ENCODE results near the gene MAB21L3. TPM values are rescaled to one million over a fixed set of nuclear protein-coding genes. Genes with fewer than 3 reads are reported as not detected.

The MAB21L3 gene
- total and polyA plus RNA-seq, 2 donors (not counting 3 experiments of a cell fraction or from before 2014, with no cell fraction given) = not detected

GRCh38 chr1:116089870-116090269 lies 21.3 kb upstream of the MAB21L3 start:
- POLR2A ChIA-PET = no interaction called here
- Histone ChIP-seq H3K4me3 (replicated peaks in 1 of 3; ENCODE audit: insufficient read depth in 1 of 3, low read depth in 1 of 3, low read length in 3 of 3) (no peak overlapping the region), H3K9ac (replicated peaks; ENCODE audit: extremely low read depth, insufficient read depth, low read length) (no peak overlapping the region), H3K36me3 (ENCODE audit: control insufficient read depth in 2 of 2, extremely low read depth in 1 of 2, insufficient read depth in 2 of 2, low read length in 2 of 2) (no peaks in the 10 kb centered on the region), H3K27me3 (ENCODE audit: control insufficient read depth in 2 of 2, insufficient read depth in 2 of 2, low read length in 2 of 2) (no peaks in the 10 kb centered on the region), H4K20me1 (replicated peaks; ENCODE audit: control insufficient read depth, extremely low read depth, insufficient read depth, low read length) (no peaks in the 10 kb centered on the region), H3K4me2 (ENCODE audit: insufficient read depth, low read length) (no peak overlapping the region), H3K27ac (ENCODE audit: insufficient read depth, low read depth, low read length) (no peak overlapping the region), H3K9me1 (replicated peaks; ENCODE audit: control insufficient read depth, extremely low read depth, insufficient read depth, low read length) (no peaks in the 10 kb centered on the region), H2AFZ (ENCODE audit: low read depth, low read length) (no peak overlapping the region), H3K4me1 (ENCODE audit: control insufficient read depth, extremely low read depth, insufficient read depth, low read length) (no peaks in the 10 kb centered on the region), H3K79me2 (ENCODE audit: control insufficient read depth, insufficient read depth, low read length) (no peaks in the 10 kb centered on the region), H3K9me3 (replicated peaks; ENCODE audit: control insufficient read depth, insufficient read depth, low read length) (no peaks in the 10 kb centered on the region)
- TF ChIP-seq EZH2 (IDR thresholded peaks at IDR 0.05; ENCODE audit: borderline replicate concordance, low read depth, low read length, severe bottlenecking) (no peak), MAX (IDR thresholded peaks at IDR 0.05; ENCODE audit: insufficient read depth, insufficient read length) (no peak), JUN (IDR thresholded peaks at IDR 0.05; ENCODE audit: borderline replicate concordance, insufficient read depth, insufficient read length, low read depth) (no peak), MYC (IDR thresholded peaks at IDR 0.05; ENCODE audit: low read depth, low read length) (no peak), GATA2 (IDR thresholded peaks at IDR 0.05; ENCODE audit: insufficient read depth, insufficient read length, low read depth, low read length) (no peak), POLR2AphosphoS5 (IDR thresholded peaks at IDR 0.05; ENCODE audit: insufficient read depth, low read depth, low read length) (no peak), POLR2A (IDR thresholded peaks at IDR 0.05; ENCODE audit: low read depth, low read length) (no peak), CTCF (IDR thresholded peaks at IDR 0.05; ENCODE audit: extremely low read depth in 1 of 2, insufficient read depth in 1 of 2, low read depth in 1 of 2, low read length in 2 of 2) (no peak), FOS (IDR thresholded peaks at IDR 0.05; ENCODE audit: borderline replicate concordance, insufficient read depth, low read length) (no peak)
- FAIRE-seq (no peak), DNase-seq (ENCODE audit: low read depth, low spot score) (no peak)
- intact Hi-C loops (cut with micrococcal nuclease) (no loop called here), dilution Hi-C loops (cut with MboI; ENCODE audit: extremely low pct_ligation_motif_present, low sequenced_read_pairs) (no loop called here)
- CTCF ChIA-PET = no interaction called here
- BruUV-seq (replicated peaks) = no TSS peak

Data from endothelial cell of umbilical vein (primary cell).